IMR-90 (cell line): Measurements from ENCODE around the gene RNASE7. TPM values are rescaled to one million over a fixed set of nuclear protein-coding genes. Genes with fewer than 3 reads are reported as not detected.

ENCODE experiments used
- ATAC-seq: fragments of 200-7000 bp; cut with Tn5 transposase; 2 replicates; pipeline ENCODE4 v1.9.1; 2020; ENCODE audit warnings: low read depth, mild to moderate bottlenecking, moderate library complexity
- BruUV-seq: library from RNA; stranded (reverse); fragments of 400-500 nt; replicated peaks from 2 replicates; lab custom pipeline; 2021; lab: Mats Ljungman, UMichigan
- CTCF ChIA-PET: fragments of 300-600 bp; formaldehyde crosslinking; extraction: SDS; loops from one replicate; lab custom pipeline; 2021; ENCODE audit warnings: antibody characterized with exemption; lab: Yijun Ruan, JAX
- POLR2A ChIA-PET: fragments of 300-600 bp; sonication (Branson Sonifier 250); formaldehyde crosslinking; loops from one replicate; lab custom pipeline; 2022; ENCODE audit warnings: antibody characterized with exemption; ENCODE audit not compliant: unreplicated experiment; lab: Charles Lee
- DNase-seq: peaks from one replicate; pipeline ENCODE4 v3.0.0; 2013
- H2AFZ ChIP-seq: replicated peaks from 2 replicates; pipeline ENCODE3; 2013; ENCODE audit warnings: low read length, mild to moderate bottlenecking; ENCODE audit not compliant: poor library complexity
- H2AK5ac ChIP-seq: 2 replicates; pipeline ENCODE4 v1.6.1; 2013; ENCODE audit warnings: low read depth, low read length, inconsistent platforms
- H2AK9ac ChIP-seq: replicated peaks from 2 replicates; pipeline ENCODE3; 2013; ENCODE audit warnings: mild to moderate bottlenecking, low read depth, low read length, moderate library complexity; ENCODE audit not compliant: poor library complexity
- H2BK120ac ChIP-seq: 2 replicates; pipeline ENCODE4 v1.6.1; 2013; ENCODE audit warnings: low read depth, low read length, inconsistent platforms
- H2BK15ac ChIP-seq: 3 replicates; pipeline ENCODE4 v1.6.1; 2013; ENCODE audit warnings: low read depth, low read length, inconsistent platforms
- H2BK20ac ChIP-seq: 2 replicates; pipeline ENCODE4 v1.6.1; 2013; ENCODE audit warnings: low read depth, mild to moderate bottlenecking, inconsistent platforms, low read length, moderate library complexity
- H2BK5ac ChIP-seq: 2 replicates; pipeline ENCODE4 v1.6.1; 2013; ENCODE audit warnings: mild to moderate bottlenecking, low read depth, low read length, inconsistent platforms; ENCODE audit not compliant: poor library complexity, severe bottlenecking
- H3K14ac ChIP-seq: replicated peaks from 2 replicates; pipeline ENCODE4 v1.6.1; 2013; ENCODE audit warnings: low read depth, low read length, inconsistent platforms
- H3K18ac ChIP-seq: 2 replicates; pipeline ENCODE4 v1.6.1; 2013; ENCODE audit warnings: low read depth, low read length, control low read depth
- H3K23ac ChIP-seq: 2 replicates; pipeline ENCODE4 v1.6.1; 2013; ENCODE audit warnings: low read depth, low read length, inconsistent platforms
- H3K27ac ChIP-seq: 2 replicates; pipeline ENCODE4 v1.5.1; 2013; ENCODE audit warnings: mild to moderate bottlenecking, control low read depth, low read length; ENCODE audit not compliant: insufficient read depth
- H3K27me3 ChIP-seq: 2 replicates; pipeline ENCODE4 v1.6.1; 2013; ENCODE audit warnings: low read length; ENCODE audit not compliant: control insufficient read depth, insufficient read depth
- H3K36me3 ChIP-seq: 2 replicates; pipeline ENCODE4 v1.6.1; 2013; ENCODE audit warnings: low read length, mixed read lengths; ENCODE audit not compliant: control insufficient read depth, insufficient read depth
- H3K4ac ChIP-seq: 2 replicates; pipeline ENCODE4 v1.6.1; 2013; ENCODE audit warnings: low read depth, low read length, inconsistent platforms
- H3K4me1 ChIP-seq: 2 replicates; pipeline ENCODE4 v1.6.1; 2013; ENCODE audit warnings: low read length, mixed read lengths; ENCODE audit not compliant: control insufficient read depth, insufficient read depth
- H3K4me2 ChIP-seq: 2 replicates; pipeline ENCODE4 v1.6.1; 2013; ENCODE audit warnings: low read depth, mild to moderate bottlenecking, control low read depth, low read length, moderate library complexity
- H3K4me3 ChIP-seq: 2 replicates; pipeline ENCODE4 v1.5.1; 2013; ENCODE audit warnings: low read depth, mild to moderate bottlenecking, control low read depth, low read length, moderate library complexity; ENCODE audit not compliant: insufficient read depth
- H3K56ac ChIP-seq: 2 replicates; pipeline ENCODE4 v1.6.1; 2013; ENCODE audit warnings: low read length, inconsistent platforms; ENCODE audit not compliant: insufficient read depth; ENCODE audit errors: extremely low read depth
- H3K79me1 ChIP-seq, 2 experiments: 2 replicates each; pipeline ENCODE4 v1.6.1; 2013; ENCODE audit warnings: low read length in 2 of 2, inconsistent platforms in 1 of 2, low read depth in 1 of 2
- H3K9ac ChIP-seq: 2 replicates; pipeline ENCODE4 v1.6.1; 2013; ENCODE audit warnings: low read depth, low read length, control low read depth
- H3K9me1 ChIP-seq: 2 replicates; pipeline ENCODE4 v1.6.1; 2013; ENCODE audit warnings: low read length, inconsistent platforms; ENCODE audit not compliant: insufficient read depth
- H3K9me3 ChIP-seq: 2 replicates; pipeline ENCODE4 v1.6.1; 2013; ENCODE audit warnings: low read length; ENCODE audit not compliant: control insufficient read depth, insufficient read depth
- H4K20me1 ChIP-seq: 2 replicates; pipeline ENCODE4 v1.6.1; 2013; ENCODE audit warnings: low read length, inconsistent platforms; ENCODE audit not compliant: insufficient read depth
- H4K5ac ChIP-seq: 2 replicates; pipeline ENCODE4 v1.6.1; 2013; ENCODE audit warnings: mild to moderate bottlenecking, low read depth, low read length, control low read depth
- H4K8ac ChIP-seq, 2 experiments: 2 replicates each; pipeline ENCODE4 v1.6.1; 2013; ENCODE audit warnings: low read depth in 2 of 2, low read length in 2 of 2, control low read depth in 1 of 2, inconsistent platforms in 1 of 2
- H4K91ac ChIP-seq: 2 replicates; pipeline ENCODE4 v1.6.1; 2013; ENCODE audit warnings: low read depth, low read length, inconsistent platforms; ENCODE audit not compliant: insufficient read depth
- BHLHE40 ChIP-seq: fragments of 150-350 bp; IDR thresholded peaks from 2 replicates; pipeline ENCODE4 v1.6.1; 2016; ENCODE audit warnings: mild to moderate bottlenecking, low read depth, low read length
- CEBPB ChIP-seq: IDR thresholded peaks from 2 replicates; pipeline ENCODE4 v1.6.1; 2012; ENCODE audit warnings: low read depth, low read length, improper control_type of control experiment
- CHD1 ChIP-seq: IDR thresholded peaks from 2 replicates; pipeline ENCODE4 v1.6.1; 2012; ENCODE audit warnings: low read depth, low read length, improper control_type of control experiment
- MAFK ChIP-seq: IDR thresholded peaks from 2 replicates; pipeline ENCODE4 v1.6.1; 2012; ENCODE audit warnings: low read depth, low read length, improper control_type of control experiment
- MXI1 ChIP-seq: IDR thresholded peaks from 2 replicates; pipeline ENCODE4 v1.6.1; 2012; ENCODE audit warnings: low read depth, mild to moderate bottlenecking, low read length, moderate library complexity, borderline replicate concordance
- NFE2L2 ChIP-seq: fragments of 150-350 bp; IDR thresholded peaks from 2 replicates; pipeline ENCODE4 v1.6.1; 2016; ENCODE audit warnings: low read depth, mild to moderate bottlenecking, low read length
- RAD21 ChIP-seq: IDR thresholded peaks from 2 replicates; pipeline ENCODE4 v1.6.1; 2012; ENCODE audit warnings: low read length, improper control_type of control experiment
- RFX5 ChIP-seq: IDR thresholded peaks from 2 replicates; pipeline ENCODE4 v1.8.0; 2012; ENCODE audit warnings: low read depth, mild to moderate bottlenecking, low read length, moderate library complexity
- WGBS, 2 experiments: methylation state at CpG; one replicate each; pipeline versions ENCODE4 v1.1.5 to v1.1.7; 2013; ENCODE audit warnings: missing lambda C conversion rate in 2 of 2; ENCODE audit not compliant: insufficient read length in 1 of 2; ENCODE audit errors: extremely low coverage in 2 of 2; 5-methylcytosine and 5-hydroxymethylcytosine counted together
- dilution Hi-C: fragments of 300-500 bp; cut with HindIII; formaldehyde crosslinking; loops from one replicate; pipeline ENCODE4 v1.14.3; 2018; ENCODE audit warnings: low sequenced_read_pairs; ENCODE audit not compliant: unreplicated experiment
- in situ Hi-C: fragments of 300-500 bp; cut with MboI; formaldehyde crosslinking; loops from 3 replicates; pipeline ENCODE4 v1.14.3; 2019; ENCODE audit warnings: low sequenced_read_pairs, inconsistent platforms, mixed read lengths
- intact Hi-C: fragments of 100-400 bp; cut with micrococcal nuclease; formaldehyde crosslinking; loops from 2 replicates; pipeline ENCODE4 v1.10.0; 2022
- polyA plus RNA-seq, 3 experiments: library from polyadenylated mRNA; depleted of rRNA; stranded (reverse); fragments of >200 nt; gene quantifications; 2 replicates each; pipeline ENCODE4 v1.2.3, GENCODE V29; 2012; ENCODE audit warnings: low replicate concordance in 1 of 3
- total RNA-seq: library from RNA; depleted of rRNA; stranded (reverse); fragments of >200 nt; gene quantifications from 2 replicates; pipeline ENCODE4 v1.2.3, GENCODE V29; 2012
- TF ChIP-seq, protein P1 (sequence below): conservative IDR thresholded peaks from 2 replicates; pipeline ENCODE4 v1.5.1; 2012; ENCODE audit warnings: mild to moderate bottlenecking, low read depth, low read length, improper control_type of control experiment
- TF ChIP-seq, protein P2 (sequence below): fragments of 150-350 bp; IDR thresholded peaks from 2 replicates; pipeline ENCODE4 v1.6.1; 2017; ENCODE audit warnings: mild to moderate bottlenecking, antibody characterized with exemption, low read length, low read depth

Gene RNASE7
- total and polyA plus RNA-seq, 2 of the 4 experiments (the other 2 are of a cell fraction) = not detected

DNA sequence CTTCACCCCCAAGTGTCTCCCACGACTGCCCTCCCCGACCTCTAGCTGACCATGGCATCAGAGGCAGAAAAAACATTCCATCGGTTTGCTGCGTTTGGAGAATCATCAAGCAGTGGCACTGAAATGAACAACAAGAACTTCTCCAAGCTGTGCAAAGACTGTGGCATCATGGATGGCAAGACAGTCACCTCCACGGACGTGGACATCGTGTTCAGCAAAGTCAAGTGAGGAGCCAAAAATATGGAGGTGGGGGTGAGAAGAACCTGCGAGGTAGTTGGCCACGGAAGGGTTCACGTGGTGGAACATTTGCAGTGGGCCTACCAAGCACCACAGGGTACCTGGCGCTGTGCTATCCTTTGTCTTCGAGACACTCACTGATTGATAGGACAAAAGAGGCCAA is 11.6 kb upstream of the RNASE7 start:
- Histone ChIP-seq H3K14ac (no peak overlapping the region), H3K9me1 (no peaks in the 10 kb centered on the region), H3K4ac (no peak overlapping the region), H2BK15ac (no peak overlapping the region), H3K27me3 (peaks cover 64% of the 10 kb centered on the region), H3K23ac (no peak overlapping the region), H2AK5ac (no peak overlapping the region), H3K27ac (no peak overlapping the region), H3K56ac (no peak overlapping the region), H4K91ac (no peak overlapping the region), H3K36me3 (no peaks in the 10 kb centered on the region), H2AFZ (no peak overlapping the region), H3K4me1 (no peaks in the 10 kb centered on the region), H2BK120ac (no peak overlapping the region), H4K20me1 (no peaks in the 10 kb centered on the region), H2BK20ac (no peak overlapping the region), H3K18ac (no peak overlapping the region), H2AK9ac (no peak overlapping the region), H3K4me2 (no peak overlapping the region), H3K4me3 (no peak overlapping the region), H3K79me1 (no peaks in the 10 kb centered on the region), H3K9ac (no peak overlapping the region), H4K5ac (no peak overlapping the region), H2BK5ac (no peak overlapping the region), H4K8ac (no peak overlapping the region), H3K9me3 (no peaks in the 10 kb centered on the region)
- ChIA-PET CTCF (interaction anchor here (3.8 kb wide), 1 partner anchor 16 kb away, joined by 11 read pairs; no protein-coding TSS in a partner anchor), POLR2A (no interaction called here)
- dilution Hi-C loops = no loop called here
- TF ChIP-seq RAD21 (no peak), BHLHE40 (no peak), CHD1 (no peak), MAFK (no peak), CEBPB (no peak), MXI1 (no peak), NFE2L2 (no peak), RFX5 (no peak)
- TF ChIP-seq, protein P1, sequence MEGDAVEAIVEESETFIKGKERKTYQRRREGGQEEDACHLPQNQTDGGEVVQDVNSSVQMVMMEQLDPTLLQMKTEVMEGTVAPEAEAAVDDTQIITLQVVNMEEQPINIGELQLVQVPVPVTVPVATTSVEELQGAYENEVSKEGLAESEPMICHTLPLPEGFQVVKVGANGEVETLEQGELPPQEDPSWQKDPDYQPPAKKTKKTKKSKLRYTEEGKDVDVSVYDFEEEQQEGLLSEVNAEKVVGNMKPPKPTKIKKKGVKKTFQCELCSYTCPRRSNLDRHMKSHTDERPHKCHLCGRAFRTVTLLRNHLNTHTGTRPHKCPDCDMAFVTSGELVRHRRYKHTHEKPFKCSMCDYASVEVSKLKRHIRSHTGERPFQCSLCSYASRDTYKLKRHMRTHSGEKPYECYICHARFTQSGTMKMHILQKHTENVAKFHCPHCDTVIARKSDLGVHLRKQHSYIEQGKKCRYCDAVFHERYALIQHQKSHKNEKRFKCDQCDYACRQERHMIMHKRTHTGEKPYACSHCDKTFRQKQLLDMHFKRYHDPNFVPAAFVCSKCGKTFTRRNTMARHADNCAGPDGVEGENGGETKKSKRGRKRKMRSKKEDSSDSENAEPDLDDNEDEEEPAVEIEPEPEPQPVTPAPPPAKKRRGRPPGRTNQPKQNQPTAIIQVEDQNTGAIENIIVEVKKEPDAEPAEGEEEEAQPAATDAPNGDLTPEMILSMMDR = no peak
- TF ChIP-seq, protein P2, sequence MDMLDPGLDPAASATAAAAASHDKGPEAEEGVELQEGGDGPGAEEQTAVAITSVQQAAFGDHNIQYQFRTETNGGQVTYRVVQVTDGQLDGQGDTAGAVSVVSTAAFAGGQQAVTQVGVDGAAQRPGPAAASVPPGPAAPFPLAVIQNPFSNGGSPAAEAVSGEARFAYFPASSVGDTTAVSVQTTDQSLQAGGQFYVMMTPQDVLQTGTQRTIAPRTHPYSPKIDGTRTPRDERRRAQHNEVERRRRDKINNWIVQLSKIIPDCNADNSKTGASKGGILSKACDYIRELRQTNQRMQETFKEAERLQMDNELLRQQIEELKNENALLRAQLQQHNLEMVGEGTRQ = no peak
- no TSS peak for BruUV-seq
- no peak for ATAC-seq
- in situ Hi-C loops = no loop called here
- no peak for DNase-seq
- 46% methylated on average over 5 of the region's 12 CpGs; no CpG with 5 or more reads in 1 of the 2 experiments for WGBS, 2 experiments
- intact Hi-C loops = no loop called here
